ENCODE measurements around the gene CD38. TPM values are rescaled to one million over a fixed set of nuclear protein-coding genes. Genes with fewer than 3 reads are reported as not detected.

The CD38 gene
- total and polyA plus RNA-seq, 8 donors, result 0.99 to 38.4 (median 1.7) TPM

DNA sequence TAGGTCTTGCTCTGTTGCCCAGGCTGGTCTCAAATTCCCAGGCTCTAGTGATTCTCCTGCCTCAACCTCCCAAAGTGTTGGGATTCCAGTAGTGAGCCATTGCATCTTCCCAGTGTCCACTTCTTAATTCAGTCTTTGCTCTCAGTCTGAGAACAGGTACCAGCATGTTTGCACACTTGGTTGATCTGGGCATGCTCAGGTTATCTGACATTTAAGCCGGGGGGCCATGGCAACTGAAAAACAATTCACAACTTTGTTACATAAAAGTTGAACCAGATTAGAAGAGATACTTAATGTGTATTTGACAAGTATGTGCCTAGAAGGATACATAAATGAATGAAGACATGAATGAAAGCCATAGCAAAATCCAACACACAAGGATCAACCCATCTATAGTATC is 121.4 kb downstream of the CD38 start:
- Histone ChIP-seq H3K27me3 (no peaks in the 10 kb centered on the region), H3K4me3 (no peak overlapping the region), H3K4me1 (peaks cover 0 to 28% of the 10 kb centered on the region in 2 donors), H3K27ac (no peak overlapping the region), H3K9me3 (no peaks in the 10 kb centered on the region), H3K36me3 (no peaks in the 10 kb centered on the region)
- TF ChIP-seq, protein P1, sequence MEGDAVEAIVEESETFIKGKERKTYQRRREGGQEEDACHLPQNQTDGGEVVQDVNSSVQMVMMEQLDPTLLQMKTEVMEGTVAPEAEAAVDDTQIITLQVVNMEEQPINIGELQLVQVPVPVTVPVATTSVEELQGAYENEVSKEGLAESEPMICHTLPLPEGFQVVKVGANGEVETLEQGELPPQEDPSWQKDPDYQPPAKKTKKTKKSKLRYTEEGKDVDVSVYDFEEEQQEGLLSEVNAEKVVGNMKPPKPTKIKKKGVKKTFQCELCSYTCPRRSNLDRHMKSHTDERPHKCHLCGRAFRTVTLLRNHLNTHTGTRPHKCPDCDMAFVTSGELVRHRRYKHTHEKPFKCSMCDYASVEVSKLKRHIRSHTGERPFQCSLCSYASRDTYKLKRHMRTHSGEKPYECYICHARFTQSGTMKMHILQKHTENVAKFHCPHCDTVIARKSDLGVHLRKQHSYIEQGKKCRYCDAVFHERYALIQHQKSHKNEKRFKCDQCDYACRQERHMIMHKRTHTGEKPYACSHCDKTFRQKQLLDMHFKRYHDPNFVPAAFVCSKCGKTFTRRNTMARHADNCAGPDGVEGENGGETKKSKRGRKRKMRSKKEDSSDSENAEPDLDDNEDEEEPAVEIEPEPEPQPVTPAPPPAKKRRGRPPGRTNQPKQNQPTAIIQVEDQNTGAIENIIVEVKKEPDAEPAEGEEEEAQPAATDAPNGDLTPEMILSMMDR (IDR thresholded peaks at IDR 0.05), result no peak
- DNase-seq (no peak), ATAC-seq (no peak)
- intact Hi-C loops (cut with DNase I), result no loop called here

DNA sequence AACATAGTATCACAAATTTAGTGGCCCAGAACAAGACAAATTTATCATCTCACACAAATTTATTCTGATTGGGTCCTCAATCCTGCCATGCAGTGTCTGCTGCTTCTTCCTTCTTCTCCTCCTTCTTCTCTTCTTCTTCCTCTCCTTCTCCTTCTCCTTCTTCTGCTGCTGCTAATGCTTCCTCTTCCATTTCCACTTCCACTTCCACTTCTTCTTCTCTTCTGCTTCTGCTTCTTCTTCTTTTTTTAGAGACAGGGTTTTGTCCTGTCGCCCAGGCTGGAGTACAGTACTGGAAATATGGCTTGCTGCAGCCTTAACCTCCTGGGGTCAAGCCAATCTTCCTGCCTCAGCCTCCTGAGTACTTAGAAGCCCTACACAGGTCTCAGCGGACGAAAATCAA is 122.9 kb downstream of the CD38 start:
- TF ChIP-seq, protein P1 (IDR thresholded peaks at IDR 0.05), result no peak
- ATAC-seq, result no peak
- intact Hi-C loops (cut with DNase I), result no loop called here

DNA sequence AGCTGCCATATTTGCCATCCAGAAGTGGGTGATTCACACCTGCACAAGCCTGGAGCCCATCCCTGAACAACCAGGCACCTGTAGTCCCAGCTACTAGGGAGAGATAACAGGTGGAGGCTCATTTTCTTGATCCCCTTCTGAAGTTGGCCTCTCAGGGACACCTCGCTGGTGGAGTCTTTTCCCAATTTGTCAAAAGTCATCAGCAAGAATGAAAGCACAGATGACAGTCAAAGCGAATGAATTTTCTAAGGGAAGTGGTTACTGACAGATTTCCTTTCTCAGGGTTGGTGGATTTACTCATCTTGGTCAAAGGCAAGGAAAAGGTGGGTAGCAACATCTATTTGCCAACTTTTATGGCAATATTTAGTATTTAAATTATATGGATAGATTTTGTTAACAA is 123.9 kb downstream of the CD38 start:
- peak; percentile 14 for ATAC-seq
- TF ChIP-seq, protein P1 (IDR thresholded peaks at IDR 0.05), result no peak
- DNase-seq, result no peak
- peaks cover 0 to 8% of the 10 kb centered on the region in 2 donors for H3K27me3 ChIP-seq
- no peak overlapping the region for H3K4me3 ChIP-seq
- H3K27ac ChIP-seq, result peak overlapping the region in 1 of 2 donors; percentile 67
- H3K4me1 ChIP-seq, result peaks cover 0 to 36% of the 10 kb centered on the region in 2 donors
- H3K9me3 ChIP-seq, result no peaks in the 10 kb centered on the region
- no peaks in the 10 kb centered on the region for H3K36me3 ChIP-seq
- intact Hi-C loops (cut with DNase I), result no loop called here

More for the DNA sequence above, 122.9 kb downstream of the CD38 start:
- Histone ChIP-seq H3K36me3 (no peaks in the 10 kb centered on the region), H3K9me3 (no peaks in the 10 kb centered on the region), H3K27me3 (peaks cover 0 to 5% of the 10 kb centered on the region in 2 donors), H3K4me3 (no peak overlapping the region), H3K4me1 (peaks cover 0 to 36% of the 10 kb centered on the region in 2 donors), H3K27ac (peak overlapping the region in 1 of 2 donors; percentile 67)
- DNase-seq, result no peak

DNA sequence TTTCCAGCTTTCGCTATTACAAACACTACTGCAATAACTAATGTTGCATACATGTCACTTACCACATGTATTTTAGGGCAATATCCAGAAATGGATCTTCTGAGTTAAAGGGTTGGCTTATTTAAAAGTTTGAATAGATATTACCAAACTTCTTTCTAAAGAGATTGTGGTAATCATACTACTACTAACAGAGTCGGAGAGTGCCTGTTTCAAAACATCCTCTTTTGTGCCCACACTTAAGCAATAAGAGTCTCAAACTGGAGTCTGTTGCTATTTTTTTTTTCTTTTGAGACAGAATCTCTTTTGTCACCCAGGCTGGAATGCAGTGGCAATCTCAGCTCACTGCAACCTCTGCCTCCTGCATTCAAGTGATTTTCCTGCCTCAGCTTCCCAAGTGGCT is 124.6 kb downstream of the CD38 start:
- H3K27ac ChIP-seq, result peak overlapping the region in 1 of 2 donors; percentile 67
- intact Hi-C loops (cut with DNase I), result no loop called here
- H3K4me1 ChIP-seq, result peaks cover 0 to 36% of the 10 kb centered on the region in 2 donors
- H3K27me3 ChIP-seq, result peaks cover 0 to 8% of the 10 kb centered on the region in 2 donors
- DNase-seq (no peak), ATAC-seq (no peak)
- no peaks in the 10 kb centered on the region for H3K36me3 ChIP-seq
- TF ChIP-seq, protein P1 (IDR thresholded peaks at IDR 0.05), result no peak
- H3K9me3 ChIP-seq, result no peaks in the 10 kb centered on the region
- H3K4me3 ChIP-seq, result no peak overlapping the region

Other genes with a start within 250 kb of the CD38 start
- gene FBXL5, start 123.0 kb upstream of the CD38 start, total RNA-seq, result 100 to 1,000 TPM in 1 of 2 donors, 10 to 100 TPM in 1; 95.3 to 121 TPM
- gene FBXL5, start 123.0 kb upstream of the CD38 start, polyA plus RNA-seq (ENCODE audit: insufficient read length in 6 of 6), result 100 to 1,000 TPM in 3 of 6 donors, 10 to 100 TPM in 3; 91.9 to 103 (median 101) TPM
- 10 to 100 TPM; 25.8 to 27.6 TPM for gene FAM200B, start 96.5 kb upstream of the CD38 start, total RNA-seq
- gene FAM200B, start 96.5 kb upstream of the CD38 start, polyA plus RNA-seq (ENCODE audit: insufficient read length in 6 of 6), result 10 to 100 TPM; 43.8 to 52.4 (median 47.2) TPM
- 10 to 100 TPM in 1 of 2 donors, 1 to 10 TPM in 1; 9.0 to 20.8 TPM for gene BST1, start 75.3 kb upstream of the CD38 start, total RNA-seq
- gene BST1, start 75.3 kb upstream of the CD38 start, polyA plus RNA-seq (ENCODE audit: insufficient read length in 6 of 6), result 1 to 10 TPM; 3.3 to 4.3 (median 4.1) TPM
- gene FGFBP1, start 160.4 kb downstream of the CD38 start, total RNA-seq, result 10 to 100 TPM in 1 of 2 donors, under 1 TPM in 1; 0.67 to 52.1 TPM
- under 1 TPM in 4 of 6 donors, not detected in 2; 0.10 to 0.15 (median 0.13) TPM for gene FGFBP1, start 160.4 kb downstream of the CD38 start, polyA plus RNA-seq (ENCODE audit: insufficient read length in 6 of 6)
- gene FGFBP2, start 184.8 kb downstream of the CD38 start, total RNA-seq, result 1 to 10 TPM; 2.9 TPM
- gene FGFBP2, start 184.8 kb downstream of the CD38 start, polyA plus RNA-seq (ENCODE audit: insufficient read length in 6 of 6), result under 1 TPM in 4 of 6 donors, not detected in 2; 0.20 to 0.74 (median 0.46) TPM

Measured in left lung (tissue), 10 donors.